Measurements from ENCODE around the gene PI4K2B.
"Not testable (repeated sequence)": the region's sequence is repeated elsewhere in the genome, so short reads cannot be mapped to it uniquely, and the experiment has no call there.

PI4K2B gene

GRCh38 chr4:25213347-25213979 is 20.4 kb upstream of the PI4K2B start:
- no peak for TF ChIP-seq CREB5 (CRISPR knock-in tag; IDR thresholded peaks at IDR 0.05; ENCODE audit: low read depth)
- no peak for TF ChIP-seq ISL1 (CRISPR knock-in tag; IDR thresholded peaks at IDR 0.05)
- no peak for TF ChIP-seq ZNF565 (CRISPR knock-in tag; conservative IDR thresholded peaks at IDR 0.05; ENCODE audit: low read depth)
- no peak for TF ChIP-seq PPARA (CRISPR knock-in tag; IDR thresholded peaks at IDR 0.05; ENCODE audit: borderline replicate concordance)
- no peak for TF ChIP-seq PATZ1 (CRISPR knock-in tag; IDR thresholded peaks at IDR 0.05; ENCODE audit: borderline replicate concordance)
- no peak for TF ChIP-seq ZNF70 (CRISPR knock-in tag; IDR thresholded peaks at IDR 0.05)
- no peak for TF ChIP-seq ARNTL (CRISPR knock-in tag; IDR thresholded peaks at IDR 0.05; ENCODE audit: borderline replicate concordance, low read depth)
- TF ChIP-seq ZC3H10 (CRISPR knock-in tag; IDR thresholded peaks at IDR 0.05): no peak
- TF ChIP-seq ZFP30 (CRISPR knock-in tag; IDR thresholded peaks at IDR 0.05): no peak
- TF ChIP-seq, protein P1, sequence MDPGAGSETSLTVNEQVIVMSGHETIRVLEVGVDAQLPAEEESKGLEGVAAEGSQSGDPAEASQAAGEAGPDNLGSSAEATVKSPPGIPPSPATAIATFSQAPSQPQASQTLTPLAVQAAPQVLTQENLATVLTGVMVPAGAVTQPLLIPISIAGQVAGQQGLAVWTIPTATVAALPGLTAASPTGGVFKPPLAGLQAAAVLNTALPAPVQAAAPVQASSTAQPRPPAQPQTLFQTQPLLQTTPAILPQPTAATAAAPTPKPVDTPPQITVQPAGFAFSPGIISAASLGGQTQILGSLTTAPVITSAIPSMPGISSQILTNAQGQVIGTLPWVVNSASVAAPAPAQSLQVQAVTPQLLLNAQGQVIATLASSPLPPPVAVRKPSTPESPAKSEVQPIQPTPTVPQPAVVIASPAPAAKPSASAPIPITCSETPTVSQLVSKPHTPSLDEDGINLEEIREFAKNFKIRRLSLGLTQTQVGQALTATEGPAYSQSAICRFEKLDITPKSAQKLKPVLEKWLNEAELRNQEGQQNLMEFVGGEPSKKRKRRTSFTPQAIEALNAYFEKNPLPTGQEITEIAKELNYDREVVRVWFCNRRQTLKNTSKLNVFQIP (CRISPR knock-in tag; IDR thresholded peaks at IDR 0.05; ENCODE audit: borderline replicate concordance, low read depth): no peak
- no peak for TF ChIP-seq TCF4 (CRISPR knock-in tag; IDR thresholded peaks at IDR 0.05; ENCODE audit: borderline replicate concordance)
- TF ChIP-seq, protein P2, sequence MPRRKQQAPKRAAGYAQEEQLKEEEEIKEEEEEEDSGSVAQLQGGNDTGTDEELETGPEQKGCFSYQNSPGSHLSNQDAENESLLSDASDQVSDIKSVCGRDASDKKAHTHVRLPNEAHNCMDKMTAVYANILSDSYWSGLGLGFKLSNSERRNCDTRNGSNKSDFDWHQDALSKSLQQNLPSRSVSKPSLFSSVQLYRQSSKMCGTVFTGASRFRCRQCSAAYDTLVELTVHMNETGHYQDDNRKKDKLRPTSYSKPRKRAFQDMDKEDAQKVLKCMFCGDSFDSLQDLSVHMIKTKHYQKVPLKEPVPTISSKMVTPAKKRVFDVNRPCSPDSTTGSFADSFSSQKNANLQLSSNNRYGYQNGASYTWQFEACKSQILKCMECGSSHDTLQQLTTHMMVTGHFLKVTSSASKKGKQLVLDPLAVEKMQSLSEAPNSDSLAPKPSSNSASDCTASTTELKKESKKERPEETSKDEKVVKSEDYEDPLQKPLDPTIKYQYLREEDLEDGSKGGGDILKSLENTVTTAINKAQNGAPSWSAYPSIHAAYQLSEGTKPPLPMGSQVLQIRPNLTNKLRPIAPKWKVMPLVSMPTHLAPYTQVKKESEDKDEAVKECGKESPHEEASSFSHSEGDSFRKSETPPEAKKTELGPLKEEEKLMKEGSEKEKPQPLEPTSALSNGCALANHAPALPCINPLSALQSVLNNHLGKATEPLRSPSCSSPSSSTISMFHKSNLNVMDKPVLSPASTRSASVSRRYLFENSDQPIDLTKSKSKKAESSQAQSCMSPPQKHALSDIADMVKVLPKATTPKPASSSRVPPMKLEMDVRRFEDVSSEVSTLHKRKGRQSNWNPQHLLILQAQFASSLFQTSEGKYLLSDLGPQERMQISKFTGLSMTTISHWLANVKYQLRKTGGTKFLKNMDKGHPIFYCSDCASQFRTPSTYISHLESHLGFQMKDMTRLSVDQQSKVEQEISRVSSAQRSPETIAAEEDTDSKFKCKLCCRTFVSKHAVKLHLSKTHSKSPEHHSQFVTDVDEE (CRISPR knock-in tag; IDR thresholded peaks at IDR 0.05): no peak
- TF ChIP-seq BACH2 (CRISPR knock-in tag; IDR thresholded peaks at IDR 0.05; ENCODE audit: borderline replicate concordance): no peak
- no peak for TF ChIP-seq CSDC2 (CRISPR knock-in tag; IDR thresholded peaks at IDR 0.05)
- no peak for TF ChIP-seq RARB (CRISPR knock-in tag; IDR thresholded peaks at IDR 0.05)
- no peak for ATAC-seq

DNA sequence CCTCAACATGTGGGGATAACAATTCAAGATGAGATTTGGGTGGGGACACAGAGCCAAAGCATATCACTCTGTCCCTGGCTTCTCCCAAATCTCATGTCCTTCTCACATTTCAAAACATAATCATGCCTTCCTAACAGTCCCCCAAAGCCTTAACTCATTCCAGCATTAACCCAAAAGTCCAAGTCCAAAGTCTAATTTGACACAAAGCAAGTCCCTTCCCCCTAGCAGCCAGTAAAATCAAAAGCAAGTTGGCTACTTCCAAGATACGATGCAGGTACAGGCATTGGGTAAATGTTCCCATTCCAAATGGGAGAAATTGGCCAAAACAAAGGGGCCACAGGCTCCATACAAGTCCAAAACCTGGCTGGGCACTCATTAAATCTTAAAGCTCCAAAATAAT is 19.1 kb upstream of the PI4K2B start:
- not testable (repeated sequence) for ATAC-seq

DNA sequence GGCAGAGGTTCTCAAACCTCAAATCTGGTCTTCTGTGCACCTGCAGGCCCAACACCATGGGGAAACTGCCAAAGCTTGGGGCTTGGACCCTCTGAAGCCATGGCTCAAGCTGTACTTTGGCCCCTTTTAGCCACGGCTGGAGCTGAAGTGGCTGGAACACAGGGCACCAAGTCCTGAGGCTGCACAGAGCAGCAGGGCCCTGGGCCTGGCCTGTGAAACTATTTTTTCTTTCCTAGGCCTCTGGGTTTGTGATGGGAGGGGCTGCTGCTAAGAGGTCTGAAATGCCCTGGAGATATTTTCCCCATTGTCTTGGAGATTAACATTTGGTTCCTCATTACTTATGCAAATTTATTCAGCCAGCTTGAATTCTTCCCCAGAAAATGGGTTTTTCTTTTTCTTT is 18.3 kb upstream of the PI4K2B start:
- TF ChIP-seq TOX (CRISPR knock-in tag; IDR thresholded peaks at IDR 0.05; ENCODE audit: borderline replicate concordance): no peak
- TF ChIP-seq ZFP3 (CRISPR knock-in tag; IDR thresholded peaks at IDR 0.05): no peak
- TF ChIP-seq RARB (CRISPR knock-in tag; IDR thresholded peaks at IDR 0.05): no peak
- TF ChIP-seq ZNF70 (CRISPR knock-in tag; IDR thresholded peaks at IDR 0.05): no peak
- no peak for TF ChIP-seq GLIS3 (CRISPR knock-in tag; IDR thresholded peaks at IDR 0.05)
- no peak for TF ChIP-seq ISL1 (CRISPR knock-in tag; IDR thresholded peaks at IDR 0.05)
- TF ChIP-seq PATZ1 (CRISPR knock-in tag; IDR thresholded peaks at IDR 0.05; ENCODE audit: borderline replicate concordance): no peak
- no peak for TF ChIP-seq CREB5 (CRISPR knock-in tag; IDR thresholded peaks at IDR 0.05; ENCODE audit: low read depth)
- TF ChIP-seq OSR1 (CRISPR knock-in tag; IDR thresholded peaks at IDR 0.05): no peak
- TF ChIP-seq CSDC2 (CRISPR knock-in tag; IDR thresholded peaks at IDR 0.05): no peak
- no peak for TF ChIP-seq ZNF565 (CRISPR knock-in tag; conservative IDR thresholded peaks at IDR 0.05; ENCODE audit: low read depth)
- no peak for TF ChIP-seq BACH2 (CRISPR knock-in tag; IDR thresholded peaks at IDR 0.05; ENCODE audit: borderline replicate concordance)
- no peak for TF ChIP-seq PPARA (CRISPR knock-in tag; IDR thresholded peaks at IDR 0.05; ENCODE audit: borderline replicate concordance)
- no peak for TF ChIP-seq SNAI2 (CRISPR knock-in tag; IDR thresholded peaks at IDR 0.05)
- TF ChIP-seq, protein P1 (CRISPR knock-in tag; IDR thresholded peaks at IDR 0.05; ENCODE audit: borderline replicate concordance, low read depth): no peak
- no peak for TF ChIP-seq ARNTL (CRISPR knock-in tag; IDR thresholded peaks at IDR 0.05; ENCODE audit: borderline replicate concordance, low read depth)
- TF ChIP-seq TCF4 (CRISPR knock-in tag; IDR thresholded peaks at IDR 0.05; ENCODE audit: borderline replicate concordance): no peak
- TF ChIP-seq, protein P3, sequence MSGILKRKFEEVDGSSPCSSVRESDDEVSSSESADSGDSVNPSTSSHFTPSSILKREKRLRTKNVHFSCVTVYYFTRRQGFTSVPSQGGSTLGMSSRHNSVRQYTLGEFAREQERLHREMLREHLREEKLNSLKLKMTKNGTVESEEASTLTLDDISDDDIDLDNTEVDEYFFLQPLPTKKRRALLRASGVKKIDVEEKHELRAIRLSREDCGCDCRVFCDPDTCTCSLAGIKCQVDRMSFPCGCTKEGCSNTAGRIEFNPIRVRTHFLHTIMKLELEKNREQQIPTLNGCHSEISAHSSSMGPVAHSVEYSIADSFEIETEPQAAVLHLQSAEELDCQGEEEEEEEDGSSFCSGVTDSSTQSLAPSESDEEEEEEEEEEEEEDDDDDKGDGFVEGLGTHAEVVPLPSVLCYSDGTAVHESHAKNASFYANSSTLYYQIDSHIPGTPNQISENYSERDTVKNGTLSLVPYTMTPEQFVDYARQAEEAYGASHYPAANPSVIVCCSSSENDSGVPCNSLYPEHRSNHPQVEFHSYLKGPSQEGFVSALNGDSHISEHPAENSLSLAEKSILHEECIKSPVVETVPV (CRISPR knock-in tag; IDR thresholded peaks at IDR 0.05): no peak
- no peak for ATAC-seq
